ENCODE results near the gene ABCA5. TPM values are rescaled to one million over a fixed set of nuclear protein-coding genes. Genes with fewer than 3 reads are reported as not detected.

The ABCA5 gene
- total RNA-seq, 1 donor from 2014 or later: 14.6 TPM

- Mint-ChIP-seq H3K27me3 (no peaks in the 10 kb centered on the region), H3K36me3 (no peaks in the 10 kb centered on the region), H3K4me3 (no peak overlapping the region), H3K4me1 (ENCODE audit: unreplicated experiment) (no peaks in the 10 kb centered on the region), H3K27ac (no peak overlapping the region), H3K9me3 (no peaks in the 10 kb centered on the region)
- no peak for TF ChIP-seq CTCF (conservative IDR thresholded peaks at IDR 0.05)
- DNase-seq (ENCODE audit: extremely low spot score, unreplicated experiment): no peak
Observed at GRCh38 chr17:69348429-69348828, 21.5 kb upstream of the ABCA5 start.

GRCh38 chr17:69346766-69347165 lies 19.8 kb upstream of the ABCA5 start:
- H3K36me3 Mint-ChIP-seq: no peaks in the 10 kb centered on the region
- no peak for DNase-seq (ENCODE audit: extremely low spot score, unreplicated experiment)
- no peaks in the 10 kb centered on the region for H3K4me1 Mint-ChIP-seq (ENCODE audit: unreplicated experiment)
- H3K9me3 Mint-ChIP-seq: no peaks in the 10 kb centered on the region
- H3K4me3 Mint-ChIP-seq: no peak overlapping the region
- TF ChIP-seq CTCF (conservative IDR thresholded peaks at IDR 0.05): no peak
- no peaks in the 10 kb centered on the region for H3K27me3 Mint-ChIP-seq
- H3K27ac Mint-ChIP-seq: no peak overlapping the region

GRCh38 chr17:69344939-69345338 lies 18.0 kb upstream of the ABCA5 start:
- no peaks in the 10 kb centered on the region for H3K27me3 Mint-ChIP-seq
- no peaks in the 10 kb centered on the region for H3K9me3 Mint-ChIP-seq
- H3K36me3 Mint-ChIP-seq: no peaks in the 10 kb centered on the region
- H3K4me1 Mint-ChIP-seq (ENCODE audit: unreplicated experiment): peaks cover 2% of the 10 kb centered on the region
- no peak for DNase-seq (ENCODE audit: extremely low spot score, unreplicated experiment)
- no peak for TF ChIP-seq CTCF (conservative IDR thresholded peaks at IDR 0.05)
- H3K27ac Mint-ChIP-seq: peak overlapping the region; percentile 86
- no peak overlapping the region for H3K4me3 Mint-ChIP-seq

- Mint-ChIP-seq H3K4me1 (ENCODE audit: unreplicated experiment) (peaks cover 6% of the 10 kb centered on the region), H3K36me3 (no peaks in the 10 kb centered on the region), H3K4me3 (no peak overlapping the region), H3K9me3 (no peaks in the 10 kb centered on the region), H3K27me3 (no peaks in the 10 kb centered on the region), H3K27ac (no peak overlapping the region)
- TF ChIP-seq CTCF (conservative IDR thresholded peaks at IDR 0.05): no peak
- DNase-seq (ENCODE audit: extremely low spot score, unreplicated experiment): no peak
Observed at GRCh38 chr17:69342896-69343644, 16.1 kb upstream of the ABCA5 start.

GRCh38 chr17:69339937-69340336 lies 13.0 kb upstream of the ABCA5 start:
- Mint-ChIP-seq H3K27ac (no peak overlapping the region), H3K27me3 (no peaks in the 10 kb centered on the region), H3K4me3 (no peak overlapping the region), H3K9me3 (no peaks in the 10 kb centered on the region), H3K36me3 (no peaks in the 10 kb centered on the region), H3K4me1 (ENCODE audit: unreplicated experiment) (peaks cover 6% of the 10 kb centered on the region)
- no peak for DNase-seq (ENCODE audit: extremely low spot score, unreplicated experiment)
- TF ChIP-seq CTCF (conservative IDR thresholded peaks at IDR 0.05): no peak

All from type B pancreatic cell (in vitro differentiated cells).